Endothelial cell of umbilical vein (primary cell): Measurements from ENCODE around the gene CLDN5. TPM values are rescaled to one million over a fixed set of nuclear protein-coding genes. Genes with fewer than 3 reads are reported as not detected.

ENCODE experiments used
- BruUV-seq: library from RNA; stranded (reverse); fragments of 400-500 nt; replicated peaks from 2 replicates; lab custom pipeline; 2021; lab: Mats Ljungman, UMichigan
- CTCF ChIA-PET: fragments of 300-600, 350-600 bp; sonication (Branson Sonifier 250); formaldehyde crosslinking; loops from one replicate; lab custom pipeline; 2021; ENCODE audit warnings: antibody characterized with exemption, inconsistent platforms; lab: Charles Lee
- POLR2A ChIA-PET: fragments of 300-600, 350-600 bp; sonication (Branson Sonifier 250); formaldehyde crosslinking; loops from one replicate; lab custom pipeline; 2021; ENCODE audit warnings: antibody characterized with exemption, inconsistent platforms; lab: Charles Lee
- DNase-seq: peaks from one replicate; pipeline ENCODE4 v3.0.0-alpha.2; 2011; ENCODE audit warnings: low read depth, low spot score
- FAIRE-seq: peaks from 2 replicates; lab custom pipeline; 2011; peaks lifted over from hg19 to GRCh38; lab: Jason Lieb, UNC
- H2AFZ ChIP-seq: 2 replicates; pipeline ENCODE4 v1.6.0; 2012; ENCODE audit warnings: low read depth, low read length, control low read depth, inconsistent platforms
- H3K27ac ChIP-seq: 2 replicates; pipeline ENCODE4 v1.5.1; 2011; ENCODE audit warnings: low read depth, mild to moderate bottlenecking, control low read depth, low read length, moderate library complexity; ENCODE audit not compliant: insufficient read depth
- H3K27me3 ChIP-seq, 2 experiments: 2 replicates each; pipeline versions ENCODE4 v1.6.0 to v1.6.1; 2011; ENCODE audit warnings: low read length in 2 of 2, mixed read lengths in 1 of 2; ENCODE audit not compliant: control insufficient read depth in 2 of 2, insufficient read depth in 2 of 2
- H3K36me3 ChIP-seq, 2 experiments: 2 replicates in 1 of 2; 3 replicates in 1 of 2; pipeline ENCODE4 v1.5.1; 2011; ENCODE audit warnings: low read length in 2 of 2, mild to moderate bottlenecking in 1 of 2, moderate library complexity in 1 of 2; ENCODE audit not compliant: control insufficient read depth in 2 of 2, insufficient read depth in 2 of 2; ENCODE audit errors: extremely low read depth in 1 of 2
- H3K4me1 ChIP-seq: 3 replicates; pipeline ENCODE4 v1.5.1; 2011; ENCODE audit warnings: mild to moderate bottlenecking, low read length; ENCODE audit not compliant: control insufficient read depth, insufficient read depth; ENCODE audit errors: extremely low read depth
- H3K4me2 ChIP-seq: 2 replicates; pipeline ENCODE4 v1.6.1; 2011; ENCODE audit warnings: low read length, control low read depth, mixed read lengths; ENCODE audit not compliant: insufficient read depth
- H3K4me3 ChIP-seq, 3 experiments: fragments of 200-600 bp in 1 of 3; sonication (generic), shearing (Covaris generic) in 1 of 3; replicated peaks in 1 of 3; 2 replicates each; pipeline ENCODE4 v1.5.1; 2011 to 2016; ENCODE audit warnings: control low read depth in 3 of 3, low read length in 3 of 3, mild to moderate bottlenecking in 2 of 3, inconsistent platforms in 1 of 3, low read depth in 1 of 3, moderate library complexity in 1 of 3; ENCODE audit not compliant: insufficient read depth in 1 of 3
- H3K79me2 ChIP-seq: 2 replicates; pipeline ENCODE4 v1.6.0; 2012; ENCODE audit warnings: low read length, inconsistent platforms; ENCODE audit not compliant: control insufficient read depth, insufficient read depth
- H3K9ac ChIP-seq: replicated peaks from 2 replicates; pipeline ENCODE3; 2011; ENCODE audit warnings: low read length, control low read depth; ENCODE audit not compliant: insufficient read depth; ENCODE audit errors: extremely low read depth
- H3K9me1 ChIP-seq: replicated peaks from 3 replicates; pipeline ENCODE4 v1.6.0; 2011; ENCODE audit warnings: mild to moderate bottlenecking, low read length; ENCODE audit not compliant: control insufficient read depth, insufficient read depth; ENCODE audit errors: extremely low read depth
- H3K9me3 ChIP-seq: replicated peaks from 2 replicates; pipeline ENCODE4 v1.5.1; 2012; ENCODE audit warnings: low read length, inconsistent platforms; ENCODE audit not compliant: control insufficient read depth, insufficient read depth
- H4K20me1 ChIP-seq: replicated peaks from 2 replicates; pipeline ENCODE3; 2011; ENCODE audit warnings: mild to moderate bottlenecking, low read length; ENCODE audit not compliant: control insufficient read depth, insufficient read depth; ENCODE audit errors: extremely low read depth
- CTCF ChIP-seq, 2 donors: IDR thresholded peaks; 1 replicate in 1 of 2; 2 replicates in 1 of 2; pipeline ENCODE4 v1.5.1; 2011; ENCODE audit warnings: low read length in 2 of 2, mild to moderate bottlenecking in 2 of 2, moderate library complexity in 2 of 2, control low read depth in 1 of 2, inconsistent platforms in 1 of 2, low read depth in 1 of 2; ENCODE audit not compliant: insufficient read depth in 1 of 2; ENCODE audit errors: extremely low read depth in 1 of 2
- EZH2 ChIP-seq: IDR thresholded peaks from 2 replicates; pipeline ENCODE4 v1.6.1; 2012; ENCODE audit warnings: borderline replicate concordance, low read depth, mild to moderate bottlenecking, moderate library complexity, low read length, inconsistent platforms; ENCODE audit not compliant: severe bottlenecking
- GATA2 ChIP-seq: IDR thresholded peaks from 2 replicates; pipeline ENCODE4 v1.7.0; 2011; ENCODE audit warnings: low read depth, mild to moderate bottlenecking, moderate library complexity, mixed read lengths, low read length; ENCODE audit not compliant: insufficient read length, insufficient read depth
- JUN ChIP-seq: IDR thresholded peaks from 2 replicates; pipeline ENCODE4 v1.6.1; 2011; ENCODE audit warnings: borderline replicate concordance, low read depth; ENCODE audit not compliant: insufficient read length, insufficient read depth
- MYC ChIP-seq: IDR thresholded peaks from one replicate; pipeline ENCODE4 v1.6.1; 2011; ENCODE audit warnings: mild to moderate bottlenecking, low read depth, low read length
- POLR2A ChIP-seq: IDR thresholded peaks from 2 replicates; pipeline ENCODE4 v1.6.1; 2012; ENCODE audit warnings: low read depth, mild to moderate bottlenecking, control low read depth, low read length
- POLR2AphosphoS5 ChIP-seq: IDR thresholded peaks from 2 replicates; pipeline ENCODE4 v1.6.1; 2012; ENCODE audit warnings: low read depth, mild to moderate bottlenecking, control low read depth, low read length, moderate library complexity; ENCODE audit not compliant: insufficient read depth
- dilution Hi-C: fragments of 300-500 bp; cut with MboI; formaldehyde crosslinking; loops from one replicate; pipeline ENCODE4 v1.15.0; 2019; ENCODE audit warnings: low sequenced_read_pairs; ENCODE audit not compliant: extremely low pct_ligation_motif_present
- intact Hi-C: fragments of 100-400 bp; cut with micrococcal nuclease; formaldehyde crosslinking; loops from one replicate; pipeline ENCODE4 v1.10.0; 2022
- polyA plus RNA-seq, 4 experiments: library from polyadenylated mRNA; depleted of rRNA in 3 of 4; stranded (reverse) in 3 of 4; unstranded in 1 of 4; fragments of >200 nt; gene quantifications; 2 replicates each; pipeline versions ENCODE4 v1.2.1 to v1.2.3, GENCODE V29; 2011 to 2012; ENCODE audit warnings: missing spikeins in 1 of 4
- total RNA-seq: library from RNA; stranded (reverse); gene quantifications from 2 replicates; pipeline ENCODE4 v1.2.3, GENCODE V29; 2021

The CLDN5 gene
- total and polyA plus RNA-seq, 2 donors (not counting 3 experiments of a cell fraction or from before 2014, with no cell fraction given): 198 to 252 TPM

- CTCF ChIA-PET: interaction anchor here (1.1 to 2.6 kb wide), 11 partner anchors 10 to 71 kb away, joined by 3 to 14 read pairs (median 6); no protein-coding TSS in a partner anchor
- H3K9me3 ChIP-seq: no peaks in the 10 kb centered on the region
- DNase-seq (peak; percentile 65), FAIRE-seq (peak; percentile 67)
- H3K4me2 ChIP-seq: peak overlapping the region; percentile 5
- no peaks in the 10 kb centered on the region for H3K27me3 ChIP-seq
- no peak overlapping the region for H3K4me3 ChIP-seq
- dilution Hi-C loops (no loop called here), intact Hi-C loops (no loop called here)
- H4K20me1 ChIP-seq: no peaks in the 10 kb centered on the region
- POLR2A ChIA-PET: interaction anchor here (0.5 to 0.6 kb wide), 2 partner anchors 16 to 24 kb away, joined by 3 to 4 read pairs; no protein-coding TSS in a partner anchor
- H3K79me2 ChIP-seq: no peaks in the 10 kb centered on the region
- H3K9ac ChIP-seq: peak overlapping the region; percentile 7
- peaks cover 50% of the 10 kb centered on the region for H3K4me1 ChIP-seq
- H3K36me3 ChIP-seq: no peaks in the 10 kb centered on the region
- H3K27ac ChIP-seq: peak overlapping the region; percentile 88
- H3K9me1 ChIP-seq: no peaks in the 10 kb centered on the region
- TF ChIP-seq CTCF (IDR thresholded peaks at IDR 0.05; ENCODE audit: extremely low read depth in 1 of 2, insufficient read depth in 1 of 2, low read depth in 1 of 2, low read length in 2 of 2): no peak
- TF ChIP-seq GATA2: no peak
- TF ChIP-seq EZH2: no peak
- TF ChIP-seq MYC: no peak
- TF ChIP-seq POLR2AphosphoS5: no peak
- no peak for TF ChIP-seq JUN
- no peak for TF ChIP-seq POLR2A
- no TSS peak for BruUV-seq
- no peak overlapping the region for H2AFZ ChIP-seq
These were observed 43.2 kb upstream of the CLDN5 start for GRCh38 chr22:19567157-19568009.
